ENCODE results near the gene CARD18. TPM values are rescaled to one million over a fixed set of nuclear protein-coding genes. Genes with fewer than 3 reads are reported as not detected.
A peak's percentile ranks its signal among the peaks of the same experiment; 100 is the strongest.

The CARD18 gene
- total RNA-seq, 4 donors from 2014 or later = not detected

GRCh38 chr11:105124756-105125155 is 14.8 kb downstream of the CARD18 start:
- H3K4me3 ChIP-seq = no peak overlapping the region
- no peak overlapping the region for H3K27ac ChIP-seq
- TF ChIP-seq EP300 (IDR thresholded peaks at IDR 0.05; ENCODE audit: low read depth) (no peak), POLR2AphosphoS5 (IDR thresholded peaks at IDR 0.05) (no peak), POLR2A (IDR thresholded peaks at IDR 0.05) (no peak)
- TF ChIP-seq, protein P1, sequence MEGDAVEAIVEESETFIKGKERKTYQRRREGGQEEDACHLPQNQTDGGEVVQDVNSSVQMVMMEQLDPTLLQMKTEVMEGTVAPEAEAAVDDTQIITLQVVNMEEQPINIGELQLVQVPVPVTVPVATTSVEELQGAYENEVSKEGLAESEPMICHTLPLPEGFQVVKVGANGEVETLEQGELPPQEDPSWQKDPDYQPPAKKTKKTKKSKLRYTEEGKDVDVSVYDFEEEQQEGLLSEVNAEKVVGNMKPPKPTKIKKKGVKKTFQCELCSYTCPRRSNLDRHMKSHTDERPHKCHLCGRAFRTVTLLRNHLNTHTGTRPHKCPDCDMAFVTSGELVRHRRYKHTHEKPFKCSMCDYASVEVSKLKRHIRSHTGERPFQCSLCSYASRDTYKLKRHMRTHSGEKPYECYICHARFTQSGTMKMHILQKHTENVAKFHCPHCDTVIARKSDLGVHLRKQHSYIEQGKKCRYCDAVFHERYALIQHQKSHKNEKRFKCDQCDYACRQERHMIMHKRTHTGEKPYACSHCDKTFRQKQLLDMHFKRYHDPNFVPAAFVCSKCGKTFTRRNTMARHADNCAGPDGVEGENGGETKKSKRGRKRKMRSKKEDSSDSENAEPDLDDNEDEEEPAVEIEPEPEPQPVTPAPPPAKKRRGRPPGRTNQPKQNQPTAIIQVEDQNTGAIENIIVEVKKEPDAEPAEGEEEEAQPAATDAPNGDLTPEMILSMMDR (IDR thresholded peaks at IDR 0.05) = no peak
- WGBS, 2 donors (ENCODE audit: low coverage in 1 of 2) = 89% methylated on average over 2 of the region's 2 CpGs; no CpG with 5 or more reads in 1 of the 2 donors
- no peaks in the 10 kb centered on the region for H3K36me3 ChIP-seq
- no peaks in the 10 kb centered on the region for H3K9me3 ChIP-seq
- intact Hi-C loops (cut with DNase I; ENCODE audit: low total_unique reads) (no loop called here), in situ Hi-C loops (cut with MboI; ENCODE audit: low pct_ligation_motif_present in 1 of 4, low pct_unique_long_range_greater_than_20kb in 1 of 4, low sequenced_read_pairs in 3 of 4) (no loop called here)
- DNase-seq = no peak
- no peaks in the 10 kb centered on the region for H3K27me3 ChIP-seq
- no peaks in the 10 kb centered on the region for H3K4me1 ChIP-seq

DNA sequence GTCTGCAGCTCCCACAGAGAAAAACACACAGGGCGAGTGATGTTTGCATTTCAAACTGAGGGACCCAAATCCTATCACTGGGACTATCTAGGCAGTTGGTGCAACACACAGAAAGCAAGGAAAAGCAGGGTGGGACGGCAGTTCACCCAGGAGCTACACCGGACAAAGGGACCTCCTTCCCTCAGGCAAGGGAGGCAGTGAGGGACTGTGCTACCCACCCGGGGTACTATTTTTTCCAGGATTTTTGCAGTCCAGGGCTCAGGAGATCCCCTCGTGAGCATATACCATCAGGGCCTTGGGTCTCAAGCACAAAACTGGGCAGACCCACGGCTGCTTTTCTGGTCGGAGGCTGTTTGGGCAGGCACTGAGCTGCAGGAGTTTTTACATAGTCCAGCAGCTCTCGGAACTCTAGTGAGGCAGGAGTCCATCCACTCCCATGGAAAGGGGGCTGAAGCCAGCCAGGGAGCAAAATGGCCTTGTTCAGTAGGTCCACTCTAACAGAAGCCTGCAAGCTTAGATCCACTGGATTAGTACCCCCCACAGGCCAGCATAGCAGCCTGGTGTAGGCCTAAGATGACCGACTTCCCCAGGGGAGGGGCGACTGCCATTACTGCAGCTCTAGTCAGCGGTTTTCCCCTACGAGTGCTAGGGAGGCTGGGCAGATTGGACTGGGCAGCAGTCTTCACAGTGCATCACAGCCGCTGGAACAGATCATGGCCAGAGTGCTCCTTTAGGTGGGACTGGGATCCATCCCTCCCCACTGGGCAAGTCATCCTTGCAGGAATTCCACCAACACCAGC is 28.2 kb downstream of the CARD18 start:
- TF ChIP-seq, protein P1 (IDR thresholded peaks at IDR 0.05) = no peak
- TF ChIP-seq EP300 (IDR thresholded peaks at IDR 0.05; ENCODE audit: low read depth) = no peak
- TF ChIP-seq POLR2A (IDR thresholded peaks at IDR 0.05) = no peak
- no peak for TF ChIP-seq POLR2AphosphoS5 (IDR thresholded peaks at IDR 0.05)
- Histone ChIP-seq H3K9me3 (no peaks in the 10 kb centered on the region), H3K4me1 (peaks cover 0 to 12% (median 2%) of the 10 kb centered on the region in 4 donors), H3K27me3 (no peaks in the 10 kb centered on the region), H3K4me3 (no peak overlapping the region), H3K27ac (no peak overlapping the region), H3K36me3 (no peaks in the 10 kb centered on the region)
- intact Hi-C loops (cut with DNase I; ENCODE audit: low total_unique reads) (no loop called here), in situ Hi-C loops (cut with MboI; ENCODE audit: low pct_ligation_motif_present in 1 of 4, low pct_unique_long_range_greater_than_20kb in 1 of 4, low sequenced_read_pairs in 3 of 4) (no loop called here)
- no peak for DNase-seq
- 71 to 85% methylated on average over 2 to 13 of the region's 13 CpGs for WGBS, 2 donors (ENCODE audit: low coverage in 1 of 2)

DNA sequence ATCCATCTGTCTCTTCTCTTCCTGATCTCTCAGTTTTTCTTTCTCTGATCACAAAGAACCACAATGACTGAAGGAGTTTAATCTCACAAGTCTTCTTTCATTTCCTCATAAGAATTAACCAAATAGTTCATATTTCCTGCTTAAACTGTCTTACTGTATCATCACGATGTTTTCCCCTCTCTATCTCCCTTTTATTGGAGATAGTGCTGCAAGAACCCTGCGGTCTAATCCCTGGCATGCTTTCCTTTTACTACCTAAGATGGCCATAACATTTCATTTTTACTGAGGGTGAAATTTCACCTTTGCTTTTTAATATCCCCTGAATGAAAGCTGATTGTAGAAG is 28.9 kb downstream of the CARD18 start:
- Histone ChIP-seq H3K4me3 (peak overlapping the region in 1 of 4 donors; percentile 21), H3K27me3 (no peaks in the 10 kb centered on the region), H3K4me1 (peaks cover 0 to 12% (median 2%) of the 10 kb centered on the region in 4 donors), H3K9me3 (no peaks in the 10 kb centered on the region), H3K36me3 (no peaks in the 10 kb centered on the region), H3K27ac (peak overlapping the region in 3 of 4 donors; percentile 47 to 51 (median 51))
- in situ Hi-C loops (cut with MboI; ENCODE audit: low pct_ligation_motif_present in 1 of 4, low pct_unique_long_range_greater_than_20kb in 1 of 4, low sequenced_read_pairs in 3 of 4) = no loop called here
- TF ChIP-seq, protein P1 (IDR thresholded peaks at IDR 0.05) = no peak
- TF ChIP-seq POLR2AphosphoS5 (IDR thresholded peaks at IDR 0.05) (no peak), EP300 (IDR thresholded peaks at IDR 0.05; ENCODE audit: low read depth) (no peak), POLR2A (IDR thresholded peaks at IDR 0.05) (no peak)
- WGBS, 2 donors (ENCODE audit: low coverage in 1 of 2) = 31 to 34% methylated on average over 2 of the region's 2 CpGs
- DNase-seq = no peak
- intact Hi-C loops (cut with DNase I; ENCODE audit: low total_unique reads) = no loop called here

DNA sequence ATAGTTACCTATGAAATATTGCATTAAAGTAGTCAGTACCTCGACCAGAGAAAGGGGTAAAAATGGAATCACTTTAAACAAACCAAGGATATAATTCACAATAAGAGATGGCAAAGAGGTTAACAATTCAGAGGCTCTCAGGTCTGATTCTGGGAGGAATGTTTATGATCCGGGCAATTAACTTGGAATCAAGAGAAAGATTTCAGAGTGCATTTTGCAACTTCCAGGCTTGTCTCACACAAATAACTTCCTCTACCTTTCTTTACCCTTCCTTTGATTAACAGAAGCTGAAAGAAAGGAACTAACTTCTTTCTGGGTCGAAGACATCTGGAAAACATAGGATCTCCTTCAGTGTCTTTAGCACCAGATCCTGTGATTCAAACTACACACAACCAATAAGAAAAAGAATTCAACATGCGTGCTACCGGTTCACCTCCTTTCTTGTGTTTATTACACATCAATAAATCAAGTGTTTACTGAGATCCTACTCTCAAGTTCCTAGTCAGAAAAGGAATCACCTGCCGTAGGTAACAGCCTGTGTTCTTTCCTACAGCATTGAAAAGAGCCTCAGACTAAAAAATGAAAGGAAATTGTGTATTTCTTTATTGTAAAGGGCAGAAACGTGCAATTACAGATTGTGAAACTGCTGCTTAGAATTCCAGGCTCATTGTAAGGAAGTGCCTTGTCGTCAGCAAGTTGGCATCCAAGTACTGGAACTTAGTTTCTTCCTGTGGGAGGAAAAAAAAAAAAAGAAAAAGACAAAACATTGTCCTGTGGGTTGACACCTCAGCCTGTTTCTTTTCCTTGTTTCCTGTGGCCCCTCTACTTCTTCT is 29.5 kb downstream of the CARD18 start:
- Histone ChIP-seq H3K4me3 (peak overlapping the region in 1 of 4 donors; percentile 21), H3K36me3 (no peaks in the 10 kb centered on the region), H3K9me3 (no peaks in the 10 kb centered on the region), H3K27ac (peak overlapping the region; percentile 41 to 51 (median 49)), H3K27me3 (no peaks in the 10 kb centered on the region), H3K4me1 (peaks cover 0 to 12% (median 2%) of the 10 kb centered on the region in 4 donors)
- TF ChIP-seq POLR2A (IDR thresholded peaks at IDR 0.05) (no peak), EP300 (IDR thresholded peaks at IDR 0.05; ENCODE audit: low read depth) (no peak), POLR2AphosphoS5 (IDR thresholded peaks at IDR 0.05) (no peak)
- TF ChIP-seq, protein P1 (IDR thresholded peaks at IDR 0.05) = no peak
- intact Hi-C loops (cut with DNase I; ENCODE audit: low total_unique reads) (no loop called here), in situ Hi-C loops (cut with MboI; ENCODE audit: low pct_ligation_motif_present in 1 of 4, low pct_unique_long_range_greater_than_20kb in 1 of 4, low sequenced_read_pairs in 3 of 4) (no loop called here)
- peak; percentile 12 for DNase-seq
- WGBS, 2 donors (ENCODE audit: low coverage in 1 of 2) = 28 to 31% methylated on average over 8 of the region's 8 CpGs
